Measurements from ENCODE around the gene MTUS2.

Gene MTUS2

DNA sequence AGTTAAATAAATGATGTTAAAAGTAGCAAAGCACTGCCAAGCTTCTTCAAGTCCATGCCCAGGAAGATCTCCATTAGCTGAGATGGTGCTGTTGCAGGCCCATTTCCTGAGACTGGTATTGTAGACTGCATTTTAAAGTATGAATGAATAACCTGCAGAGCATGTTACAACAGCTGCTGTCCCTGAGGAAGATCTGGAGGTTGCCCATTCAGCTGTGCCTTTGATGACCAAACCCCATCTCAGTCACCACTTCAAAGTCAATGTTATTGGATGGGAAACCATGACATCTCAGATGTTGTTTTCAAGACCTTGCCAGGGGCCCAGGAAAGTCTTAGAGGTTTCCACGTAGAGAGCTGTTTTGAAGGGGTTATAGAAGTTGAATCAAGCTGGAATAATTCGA, 281.3 kb downstream of the MTUS2 start:
- DNase-seq: peak; percentile 86
- Histone ChIP-seq H3K9me3 (ENCODE audit: insufficient read depth, low read length, severe bottlenecking) (peaks cover 9% of the 10 kb centered on the region), H3K4me3 (ENCODE audit: low read depth in 1 of 2, low read length in 2 of 2) (no peak overlapping the region), H4K20me1 (ENCODE audit: insufficient read depth, low read length) (no peaks in the 10 kb centered on the region), H3K79me2 (ENCODE audit: insufficient read depth, low read length) (no peaks in the 10 kb centered on the region), H2AFZ (ENCODE audit: low read depth, low read length) (no peak overlapping the region), H3K36me3 (ENCODE audit: insufficient read depth, low read length) (no peaks in the 10 kb centered on the region), H3K4me1 (ENCODE audit: insufficient read depth, low read length) (peaks cover 33% of the 10 kb centered on the region), H3K27me3 (ENCODE audit: insufficient read depth, low read length, poor library complexity) (no peaks in the 10 kb centered on the region), H3K4me2 (ENCODE audit: insufficient read depth, low read length) (peak overlapping the region; percentile 39), H3K9ac (ENCODE audit: low read depth, low read length) (peak overlapping the region; percentile 9; the same call in 1 of the 2 replicates), H3K27ac (ENCODE audit: low read length) (peak overlapping the region; percentile 68)
- ATAC-seq (ENCODE audit: insufficient read depth, low read depth): peak; percentile 98
- no peak for TF ChIP-seq EZH2 (IDR thresholded peaks at IDR 0.05; ENCODE audit: borderline replicate concordance, low read depth, low read length, severe bottlenecking)
- TF ChIP-seq, protein P1, sequence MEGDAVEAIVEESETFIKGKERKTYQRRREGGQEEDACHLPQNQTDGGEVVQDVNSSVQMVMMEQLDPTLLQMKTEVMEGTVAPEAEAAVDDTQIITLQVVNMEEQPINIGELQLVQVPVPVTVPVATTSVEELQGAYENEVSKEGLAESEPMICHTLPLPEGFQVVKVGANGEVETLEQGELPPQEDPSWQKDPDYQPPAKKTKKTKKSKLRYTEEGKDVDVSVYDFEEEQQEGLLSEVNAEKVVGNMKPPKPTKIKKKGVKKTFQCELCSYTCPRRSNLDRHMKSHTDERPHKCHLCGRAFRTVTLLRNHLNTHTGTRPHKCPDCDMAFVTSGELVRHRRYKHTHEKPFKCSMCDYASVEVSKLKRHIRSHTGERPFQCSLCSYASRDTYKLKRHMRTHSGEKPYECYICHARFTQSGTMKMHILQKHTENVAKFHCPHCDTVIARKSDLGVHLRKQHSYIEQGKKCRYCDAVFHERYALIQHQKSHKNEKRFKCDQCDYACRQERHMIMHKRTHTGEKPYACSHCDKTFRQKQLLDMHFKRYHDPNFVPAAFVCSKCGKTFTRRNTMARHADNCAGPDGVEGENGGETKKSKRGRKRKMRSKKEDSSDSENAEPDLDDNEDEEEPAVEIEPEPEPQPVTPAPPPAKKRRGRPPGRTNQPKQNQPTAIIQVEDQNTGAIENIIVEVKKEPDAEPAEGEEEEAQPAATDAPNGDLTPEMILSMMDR (IDR thresholded peaks at IDR 0.05; ENCODE audit: borderline replicate concordance, extremely low read depth, low read length, poor library complexity, severe bottlenecking): no peak

DNA sequence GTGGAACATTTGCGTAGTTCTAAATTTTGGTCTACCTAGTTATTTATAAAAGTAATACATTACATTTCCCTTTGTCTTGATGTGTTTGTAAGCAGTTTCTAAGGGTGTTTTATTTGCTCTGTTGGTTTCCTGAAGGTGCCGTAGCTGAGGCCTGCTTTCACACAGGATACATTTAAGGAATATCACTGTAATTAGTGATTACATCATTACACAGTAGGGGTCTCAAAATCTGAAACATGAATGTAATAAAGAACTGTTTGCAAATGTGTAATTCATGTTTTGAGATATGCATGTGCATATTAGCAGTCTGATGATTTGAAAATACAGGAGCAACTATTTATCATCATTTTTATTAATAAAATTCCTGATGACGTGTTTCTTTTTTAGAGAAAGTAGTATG, 281.8 kb downstream of the MTUS2 start:
- Histone ChIP-seq H3K4me2 (ENCODE audit: insufficient read depth, low read length) (peak overlapping the region; percentile 39), H2AFZ (ENCODE audit: low read depth, low read length) (no peak overlapping the region), H3K79me2 (ENCODE audit: insufficient read depth, low read length) (no peaks in the 10 kb centered on the region), H3K27ac (ENCODE audit: low read length) (peak overlapping the region; percentile 68), H3K4me1 (ENCODE audit: insufficient read depth, low read length) (peaks cover 38% of the 10 kb centered on the region), H3K27me3 (ENCODE audit: insufficient read depth, low read length, poor library complexity) (no peaks in the 10 kb centered on the region), H3K4me3 (ENCODE audit: low read depth in 1 of 2, low read length in 2 of 2) (no peak overlapping the region), H3K9ac (ENCODE audit: low read depth, low read length) (peak overlapping the region; percentile 9; the same call in 1 of the 2 replicates), H3K36me3 (ENCODE audit: insufficient read depth, low read length) (no peaks in the 10 kb centered on the region), H4K20me1 (ENCODE audit: insufficient read depth, low read length) (no peaks in the 10 kb centered on the region), H3K9me3 (ENCODE audit: insufficient read depth, low read length, severe bottlenecking) (peaks cover 4% of the 10 kb centered on the region)
- ATAC-seq (ENCODE audit: insufficient read depth, low read depth) (peak; percentile 6; the same call in 1 of the 3 replicates), DNase-seq (no peak)
- no peak for TF ChIP-seq EZH2 (IDR thresholded peaks at IDR 0.05; ENCODE audit: borderline replicate concordance, low read depth, low read length, severe bottlenecking)
- TF ChIP-seq, protein P1 (IDR thresholded peaks at IDR 0.05; ENCODE audit: borderline replicate concordance, extremely low read depth, low read length, poor library complexity, severe bottlenecking): no peak

DNA sequence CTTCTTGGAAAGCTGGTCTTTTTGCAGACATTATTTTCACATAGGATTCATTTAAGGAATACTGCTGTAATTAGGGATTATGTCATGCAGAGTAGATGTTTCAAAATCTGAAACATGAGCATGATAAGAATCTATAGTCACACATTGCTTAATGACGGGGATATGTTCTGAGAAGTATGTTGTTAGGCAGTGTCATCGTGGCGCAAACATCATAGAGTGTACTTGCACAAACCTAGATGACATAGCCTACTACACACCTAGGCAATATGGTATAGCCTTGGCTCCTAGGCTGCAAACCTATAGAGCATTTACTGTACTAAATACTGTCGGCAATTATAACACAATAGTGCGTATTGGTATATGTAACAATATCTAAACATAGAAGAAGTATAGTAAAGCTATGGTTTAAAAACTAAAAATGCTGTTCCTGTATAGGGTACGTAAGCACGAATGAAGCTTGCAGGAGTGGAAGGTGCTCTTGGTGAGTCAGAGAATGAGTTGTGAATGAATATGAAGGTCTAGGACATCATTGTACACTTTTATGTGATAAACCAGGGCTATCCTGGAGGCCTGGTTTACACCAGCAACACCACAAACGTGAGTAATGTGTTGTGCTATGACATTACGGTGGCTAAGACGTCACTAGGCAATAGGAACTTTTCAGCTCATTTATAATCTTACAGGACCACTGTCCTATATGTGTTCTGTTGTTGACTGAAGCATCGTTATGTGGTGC, 283.1 kb downstream of the MTUS2 start:
- H3K36me3 ChIP-seq (ENCODE audit: insufficient read depth, low read length): no peaks in the 10 kb centered on the region
- no peaks in the 10 kb centered on the region for H3K27me3 ChIP-seq (ENCODE audit: insufficient read depth, low read length, poor library complexity)
- H3K9ac ChIP-seq (ENCODE audit: low read depth, low read length): no peak overlapping the region
- no peaks in the 10 kb centered on the region for H3K79me2 ChIP-seq (ENCODE audit: insufficient read depth, low read length)
- no peaks in the 10 kb centered on the region for H3K9me3 ChIP-seq (ENCODE audit: insufficient read depth, low read length, severe bottlenecking)
- no peak for TF ChIP-seq EZH2 (IDR thresholded peaks at IDR 0.05; ENCODE audit: borderline replicate concordance, low read depth, low read length, severe bottlenecking)
- TF ChIP-seq, protein P1 (IDR thresholded peaks at IDR 0.05; ENCODE audit: borderline replicate concordance, extremely low read depth, low read length, poor library complexity, severe bottlenecking): no peak
- DNase-seq (no peak), ATAC-seq (ENCODE audit: insufficient read depth, low read depth) (no peak)
- peaks cover 39% of the 10 kb centered on the region for H3K4me1 ChIP-seq (ENCODE audit: insufficient read depth, low read length)
- H4K20me1 ChIP-seq (ENCODE audit: insufficient read depth, low read length): no peaks in the 10 kb centered on the region
- no peak overlapping the region for H2AFZ ChIP-seq (ENCODE audit: low read depth, low read length)
- no peak overlapping the region for H3K4me2 ChIP-seq (ENCODE audit: insufficient read depth, low read length)
- H3K4me3 ChIP-seq (ENCODE audit: low read depth in 1 of 2, low read length in 2 of 2): no peak overlapping the region
- no peak overlapping the region for H3K27ac ChIP-seq (ENCODE audit: low read length)

All from DND-41 (cell line).